GM21526 (cell line): ENCODE measurements around the gene CHST8.
"Not testable (repeated sequence)": the region's sequence is repeated elsewhere in the genome, so short reads cannot be mapped to it uniquely, and the experiment has no call there.

Experiments used
- ATAC-seq: cut with Tn5 transposase; IDR thresholded peaks from one replicate; pipeline ENCODE4 v1.9.1; 2021; ENCODE audit warnings: moderate library complexity; ENCODE audit not compliant: unreplicated experiment, low FRiP score

CHST8 gene, protein sequence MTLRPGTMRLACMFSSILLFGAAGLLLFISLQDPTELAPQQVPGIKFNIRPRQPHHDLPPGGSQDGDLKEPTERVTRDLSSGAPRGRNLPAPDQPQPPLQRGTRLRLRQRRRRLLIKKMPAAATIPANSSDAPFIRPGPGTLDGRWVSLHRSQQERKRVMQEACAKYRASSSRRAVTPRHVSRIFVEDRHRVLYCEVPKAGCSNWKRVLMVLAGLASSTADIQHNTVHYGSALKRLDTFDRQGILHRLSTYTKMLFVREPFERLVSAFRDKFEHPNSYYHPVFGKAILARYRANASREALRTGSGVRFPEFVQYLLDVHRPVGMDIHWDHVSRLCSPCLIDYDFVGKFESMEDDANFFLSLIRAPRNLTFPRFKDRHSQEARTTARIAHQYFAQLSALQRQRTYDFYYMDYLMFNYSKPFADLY

DNA sequence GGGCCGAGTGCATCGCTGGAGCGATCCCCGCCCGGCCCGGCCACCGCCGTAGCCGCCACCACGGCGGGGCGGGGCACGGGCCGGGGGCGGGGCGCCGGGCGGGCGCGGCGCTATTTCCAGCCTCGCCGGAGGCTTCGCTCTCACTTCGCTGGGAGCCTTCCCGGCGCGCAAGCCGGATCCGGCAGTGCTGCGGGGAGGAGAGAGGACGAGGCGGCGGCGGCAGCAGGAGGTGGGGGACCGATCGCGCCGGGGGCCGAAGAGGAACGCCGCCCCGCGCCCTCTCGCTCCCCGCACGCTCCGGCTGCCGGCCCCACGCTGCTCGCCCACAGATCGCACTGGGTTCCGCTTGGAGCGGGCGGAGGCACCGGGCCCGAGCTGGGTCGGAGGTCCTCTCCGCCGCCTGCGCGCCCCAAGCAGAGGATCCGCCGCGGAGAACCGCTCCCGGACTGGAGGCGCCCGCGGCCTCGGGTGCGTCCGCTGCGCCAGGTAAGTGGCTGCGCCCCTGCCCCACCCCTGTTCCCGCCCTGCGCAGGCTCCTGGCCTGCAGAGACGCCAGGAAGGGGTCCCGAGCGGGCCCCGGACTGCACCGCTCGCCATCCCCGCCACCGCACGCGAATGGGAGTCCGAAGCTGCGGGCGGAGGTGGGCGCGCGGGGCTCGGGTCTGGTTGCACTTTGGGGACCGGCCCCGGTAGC, at the start of gene CHST8:
Gene CHST8 (plus strand): TSS at position 143 of the 694 bp plus-strand sequence. CDS start 67,309 bp downstream, outside the sequence.
- no peak for ATAC-seq

DNA sequence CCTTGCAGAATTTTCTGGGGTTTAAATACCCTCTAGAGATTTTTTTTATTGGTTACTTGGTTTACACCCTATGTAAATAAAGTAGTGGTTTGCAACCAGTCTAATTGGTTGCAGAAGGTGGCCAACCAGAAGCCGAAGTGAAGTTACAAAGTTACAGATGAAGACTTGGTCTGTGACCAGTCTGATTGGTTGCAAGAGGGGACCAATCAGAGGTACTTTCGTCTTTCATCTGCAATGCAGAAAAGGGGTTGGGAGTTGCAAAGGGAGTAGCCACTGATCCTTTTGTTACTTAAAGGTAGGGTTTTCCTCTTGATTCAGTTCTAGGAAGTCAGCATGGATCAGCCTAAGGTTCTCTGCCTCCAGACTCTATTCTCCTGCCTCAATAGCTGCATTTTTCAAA, 48.8 kb upstream of the CHST8 start:
- ATAC-seq = no peak

- no peak for ATAC-seq
Measured at GRCh38 chr19:33574824-33575223, 46.9 kb upstream of the CHST8 start.

DNA sequence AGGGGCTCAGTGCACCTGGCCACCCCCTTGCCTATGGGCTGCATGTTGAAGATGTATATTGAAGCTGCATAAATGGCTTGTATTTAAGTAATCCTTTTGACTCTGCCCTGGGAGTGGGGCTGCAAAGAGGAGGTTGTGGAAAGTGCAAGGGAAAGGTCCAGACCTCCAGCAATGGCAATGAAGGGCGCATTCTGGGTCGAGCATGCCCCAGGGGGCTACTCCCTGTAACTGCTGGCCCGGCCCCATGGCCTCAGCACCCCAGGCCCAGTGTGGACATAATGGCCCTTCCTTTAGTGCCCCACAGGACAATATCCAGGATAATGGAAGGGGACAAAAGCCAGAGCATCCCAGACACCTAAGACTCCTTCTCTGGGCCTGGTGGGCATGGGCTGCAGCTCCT, 43.1 kb upstream of the CHST8 start:
- no peak for ATAC-seq

- ATAC-seq = no peak
Measured at GRCh38 chr19:33580026-33580644, 41.6 kb upstream of the CHST8 start.

DNA sequence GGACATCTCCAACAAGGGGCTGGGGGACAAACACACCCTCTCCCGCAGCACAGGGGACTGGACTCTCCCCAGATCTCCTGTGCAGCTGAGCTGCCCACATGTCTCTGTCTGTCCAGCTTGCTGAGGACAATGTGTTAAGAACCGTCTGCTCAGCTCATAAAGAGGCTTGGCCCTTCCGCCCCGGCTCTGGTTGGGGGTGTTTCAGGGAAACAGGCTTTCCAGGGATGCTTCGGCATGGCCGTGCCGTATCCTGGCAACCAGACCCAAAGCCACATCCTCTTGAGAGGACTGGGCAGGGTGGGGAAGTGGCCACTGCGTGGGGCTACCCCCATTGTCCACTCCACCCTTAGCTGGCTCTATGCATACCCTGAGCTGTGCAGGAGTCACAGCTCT, 41.1 kb upstream of the CHST8 start:
- ATAC-seq = no peak

GRCh38 chr19:33582914-33583313, 38.8 kb upstream of the CHST8 start:
- ATAC-seq = no peak

GRCh38 chr19:33587150-33587549, 34.6 kb upstream of the CHST8 start:
- no peak for ATAC-seq

GRCh38 chr19:33590224-33590623, 31.5 kb upstream of the CHST8 start:
- no peak for ATAC-seq

DNA sequence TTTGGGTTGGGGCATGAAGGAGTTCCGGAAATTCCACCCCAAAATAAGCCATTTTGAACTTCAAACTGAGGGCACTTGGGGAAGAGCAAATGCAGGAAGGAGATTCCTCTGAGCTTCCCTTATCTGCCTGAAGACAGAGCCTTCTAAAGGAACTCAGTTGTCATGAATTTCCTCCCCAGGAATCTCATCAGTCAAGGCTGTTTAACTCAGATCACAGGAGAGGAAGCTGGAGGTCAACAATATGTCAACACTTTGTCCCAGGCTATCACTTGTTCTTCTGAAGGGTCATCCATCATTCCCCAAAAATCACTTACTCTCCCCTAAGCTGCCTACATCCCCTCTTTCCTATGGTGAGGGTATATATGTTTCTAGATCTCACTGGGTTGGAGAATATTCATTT, 26.0 kb upstream of the CHST8 start:
- no peak for ATAC-seq

DNA sequence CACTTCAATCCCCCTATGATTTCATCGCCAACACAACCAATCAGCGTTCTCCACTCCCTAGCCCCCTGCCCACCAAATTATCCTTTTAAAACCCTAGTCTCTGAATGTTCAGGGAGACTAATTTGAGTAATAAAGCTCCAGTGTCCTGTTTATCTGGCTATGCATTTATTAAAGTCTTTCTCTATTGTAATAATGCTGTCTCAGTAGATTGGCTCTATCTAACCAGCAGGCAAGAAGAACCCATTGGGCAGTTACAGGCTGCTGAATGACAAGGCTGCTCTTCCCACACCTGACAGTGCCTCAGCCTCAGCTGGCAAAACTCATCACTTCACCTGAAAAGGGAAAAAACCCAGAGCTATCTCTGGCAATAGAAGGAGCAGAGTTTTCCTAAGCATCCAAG, 20.2 kb upstream of the CHST8 start:
- ATAC-seq = no peak

GRCh38 chr19:33602576-33603204, 19.1 kb upstream of the CHST8 start:
- ATAC-seq = no peak

- ATAC-seq = no peak
Measured at GRCh38 chr19:33603377-33603776, 18.4 kb upstream of the CHST8 start.

DNA sequence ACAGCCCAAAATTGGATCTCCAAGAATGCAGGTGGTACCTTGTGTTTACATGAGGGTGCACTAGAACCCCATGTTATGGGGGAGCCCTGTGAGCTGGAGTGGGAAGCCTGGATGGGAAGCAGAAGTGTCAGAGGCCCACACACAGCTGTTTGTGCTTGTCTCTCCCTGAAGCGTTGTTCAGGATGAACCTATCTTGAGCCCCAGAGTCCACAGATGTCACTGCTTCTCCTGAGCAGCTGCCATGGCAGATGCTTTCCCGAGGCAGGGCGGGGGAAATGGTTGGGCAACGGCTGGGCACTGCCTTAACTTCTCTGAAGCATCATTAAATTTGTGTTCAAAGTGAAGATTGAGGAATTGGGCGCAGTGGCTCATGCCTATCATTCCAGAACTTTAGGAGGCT, 17.1 kb upstream of the CHST8 start:
- no peak for ATAC-seq

GRCh38 chr19:33605803-33606295, 15.9 kb upstream of the CHST8 start:
- ATAC-seq = not testable (repeated sequence)

DNA sequence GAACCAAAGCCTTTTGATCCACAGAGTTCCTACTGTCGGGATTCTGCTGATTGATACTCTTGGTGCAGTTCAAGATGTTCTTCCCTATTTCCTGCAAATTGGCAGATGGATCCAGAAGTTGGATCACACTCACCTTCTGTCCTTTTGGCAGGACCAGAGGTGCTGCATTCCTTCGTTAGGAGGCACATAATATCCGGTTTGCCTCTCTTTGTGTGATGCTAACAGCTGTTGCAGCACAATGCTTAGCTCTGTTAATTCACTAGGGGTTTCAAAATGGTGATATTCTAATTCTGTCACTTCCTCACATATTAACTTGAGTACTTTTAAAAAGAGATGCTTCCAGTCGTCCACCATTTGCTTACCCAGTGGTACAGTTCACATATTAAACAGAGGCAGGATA, 15.2 kb upstream of the CHST8 start:
- ATAC-seq = no peak

DNA sequence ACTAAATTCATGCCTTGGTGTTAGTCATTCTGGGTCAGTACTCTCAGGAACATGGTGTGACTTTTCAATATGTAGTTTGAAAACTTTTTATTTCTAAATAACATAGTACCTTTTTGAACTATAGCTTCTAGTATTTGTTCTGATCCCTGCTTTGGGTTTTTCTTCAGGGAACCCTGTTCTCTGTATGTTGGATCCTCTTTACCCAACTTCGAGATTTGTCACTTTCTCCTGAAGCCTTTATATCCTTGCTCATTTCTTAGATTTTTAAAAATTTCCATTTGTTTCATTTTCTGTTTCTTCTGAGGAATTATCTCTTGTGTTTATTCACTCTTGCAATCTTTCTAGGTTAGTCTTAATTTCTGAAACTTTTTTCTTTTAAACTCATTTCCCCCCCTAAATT, 12.4 kb upstream of the CHST8 start:
- ATAC-seq = no peak

DNA sequence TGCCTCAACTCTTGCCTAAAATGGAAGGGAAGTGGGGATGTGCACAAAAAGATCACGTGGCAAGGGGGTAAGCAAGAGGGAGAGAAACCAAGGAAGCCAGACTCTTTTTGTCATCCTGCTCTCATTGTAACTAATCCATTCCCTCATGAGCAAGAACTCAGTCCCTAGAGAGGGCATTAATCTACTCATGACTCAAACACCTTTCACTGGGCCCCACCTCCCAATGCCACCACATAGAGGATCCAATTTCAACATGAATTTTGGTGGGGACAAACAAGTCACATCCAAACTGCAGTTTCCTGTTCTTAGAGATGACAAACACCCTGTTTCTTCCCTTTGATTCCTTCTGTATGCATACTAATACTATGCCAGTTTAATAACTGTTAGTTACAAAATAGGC, 11.2 kb upstream of the CHST8 start:
- ATAC-seq = no peak

DNA sequence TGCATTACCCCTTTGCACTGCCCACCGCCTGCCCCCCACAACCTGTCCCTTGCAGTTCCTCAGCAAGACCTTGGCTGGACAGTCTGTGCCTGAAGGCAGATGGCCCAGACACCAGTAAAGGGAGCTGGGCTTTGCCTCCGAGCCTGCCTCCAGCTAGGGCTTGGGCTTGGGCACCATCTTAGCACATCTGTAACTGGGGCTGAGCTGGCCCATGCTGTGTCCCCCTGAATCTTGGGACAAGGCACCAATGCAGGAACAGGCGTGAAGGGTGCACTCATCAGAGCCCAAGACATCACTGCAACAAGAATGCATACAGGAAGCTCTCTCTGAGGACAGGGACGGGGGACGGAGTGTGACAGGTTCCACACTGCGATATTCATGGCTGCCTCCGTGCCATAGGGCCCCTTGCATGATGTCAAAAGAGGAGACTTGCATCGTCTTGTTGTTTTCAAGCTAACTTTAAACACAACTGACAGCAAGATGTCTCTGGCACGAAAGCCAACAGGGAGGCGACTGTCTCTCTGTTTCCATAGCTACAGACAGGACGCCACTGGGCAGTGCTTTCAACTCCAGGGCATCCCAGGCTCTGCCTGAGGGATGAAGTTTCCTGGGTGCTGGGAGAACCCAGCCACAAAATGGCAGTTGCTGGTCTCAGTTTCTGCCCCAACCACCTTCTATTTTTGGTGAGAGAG, 8.7 kb upstream of the CHST8 start:
- ATAC-seq = no peak

GRCh38 chr19:33613620-33614000, 8.1 kb upstream of the CHST8 start:
- no peak for ATAC-seq
